ENCODE results near the gene C1orf226. TPM values are rescaled to one million over a fixed set of nuclear protein-coding genes. Genes with fewer than 3 reads are reported as not detected.
A peak's percentile ranks its signal among the peaks of the same experiment; 100 is the strongest.

The C1orf226 gene
- total and polyA plus RNA-seq, 9 of the 15 experiments (the other 6 are each of a cell fraction or from before 2014, with no cell fraction given): 0.10 to 1.4 (median 0.47) TPM

GRCh38 chr1:162357681-162358266 is 23.8 kb upstream of the C1orf226 start (continued):
- TF ChIP-seq RREB1 (CRISPR knock-in tag; IDR thresholded peaks at IDR 0.05) (no peak), TRIM24 (IDR thresholded peaks at IDR 0.05) (no peak), SMC3 (conservative IDR thresholded peaks at IDR 0.05; ENCODE audit: insufficient read depth, low read depth, low read length) (peak; percentile 71), ELF2 (CRISPR knock-in tag; IDR thresholded peaks at IDR 0.05) (no peak), ZNF324 (CRISPR knock-in tag; IDR thresholded peaks at IDR 0.05) (no peak), DEAF1 (CRISPR knock-in tag; IDR thresholded peaks at IDR 0.05) (0 out of 2 replicates have a peak, but pooled peaks have one; percentile 38), AFF4 (CRISPR knock-in tag; IDR thresholded peaks at IDR 0.05) (no peak), RCOR1 (IDR thresholded peaks at IDR 0.05; ENCODE audit: borderline replicate concordance in 1 of 2, low read depth in 2 of 2, low read length in 2 of 2) (0 out of 4 replicates have a peak, but pooled peaks of 1 of the 2 experiments have one; percentile 30)
